ENCODE measurements around the gene NEIL1.
"Not testable (repeated sequence)": the region's sequence is repeated elsewhere in the genome, so short reads cannot be mapped to it uniquely, and the experiment has no call there.

Gene NEIL1, protein sequence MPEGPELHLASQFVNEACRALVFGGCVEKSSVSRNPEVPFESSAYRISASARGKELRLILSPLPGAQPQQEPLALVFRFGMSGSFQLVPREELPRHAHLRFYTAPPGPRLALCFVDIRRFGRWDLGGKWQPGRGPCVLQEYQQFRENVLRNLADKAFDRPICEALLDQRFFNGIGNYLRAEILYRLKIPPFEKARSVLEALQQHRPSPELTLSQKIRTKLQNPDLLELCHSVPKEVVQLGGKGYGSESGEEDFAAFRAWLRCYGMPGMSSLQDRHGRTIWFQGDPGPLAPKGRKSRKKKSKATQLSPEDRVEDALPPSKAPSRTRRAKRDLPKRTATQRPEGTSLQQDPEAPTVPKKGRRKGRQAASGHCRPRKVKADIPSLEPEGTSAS

DNA sequence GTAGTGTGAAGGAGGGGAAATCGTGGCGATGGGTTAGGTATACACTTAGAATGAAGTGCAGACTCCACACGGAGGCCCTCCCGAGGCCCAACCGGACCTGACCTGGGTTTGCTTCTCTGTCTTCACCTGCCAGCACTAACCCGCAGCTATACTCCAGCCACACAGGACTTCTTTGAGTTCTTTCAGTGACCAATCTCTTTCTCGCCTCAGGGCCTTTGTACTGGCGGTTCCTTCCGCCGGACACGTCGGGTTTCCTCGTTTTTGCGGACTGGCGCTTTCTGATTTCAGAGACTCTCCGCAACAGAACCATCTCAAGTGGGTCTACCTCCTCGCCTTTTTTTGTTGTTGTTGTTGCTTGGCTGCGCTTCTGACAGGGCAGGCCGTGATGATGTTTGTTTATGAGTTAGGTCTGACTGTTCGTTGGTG, at the start of gene NEIL1:
NEIL1 (plus strand) TSS at position 244 of the 426 bp plus-strand sequence. CDS start 1,867 bp downstream, outside the sequence.
- DNase-seq (ENCODE audit: low read depth in 3 of 3): no peak

DNA sequence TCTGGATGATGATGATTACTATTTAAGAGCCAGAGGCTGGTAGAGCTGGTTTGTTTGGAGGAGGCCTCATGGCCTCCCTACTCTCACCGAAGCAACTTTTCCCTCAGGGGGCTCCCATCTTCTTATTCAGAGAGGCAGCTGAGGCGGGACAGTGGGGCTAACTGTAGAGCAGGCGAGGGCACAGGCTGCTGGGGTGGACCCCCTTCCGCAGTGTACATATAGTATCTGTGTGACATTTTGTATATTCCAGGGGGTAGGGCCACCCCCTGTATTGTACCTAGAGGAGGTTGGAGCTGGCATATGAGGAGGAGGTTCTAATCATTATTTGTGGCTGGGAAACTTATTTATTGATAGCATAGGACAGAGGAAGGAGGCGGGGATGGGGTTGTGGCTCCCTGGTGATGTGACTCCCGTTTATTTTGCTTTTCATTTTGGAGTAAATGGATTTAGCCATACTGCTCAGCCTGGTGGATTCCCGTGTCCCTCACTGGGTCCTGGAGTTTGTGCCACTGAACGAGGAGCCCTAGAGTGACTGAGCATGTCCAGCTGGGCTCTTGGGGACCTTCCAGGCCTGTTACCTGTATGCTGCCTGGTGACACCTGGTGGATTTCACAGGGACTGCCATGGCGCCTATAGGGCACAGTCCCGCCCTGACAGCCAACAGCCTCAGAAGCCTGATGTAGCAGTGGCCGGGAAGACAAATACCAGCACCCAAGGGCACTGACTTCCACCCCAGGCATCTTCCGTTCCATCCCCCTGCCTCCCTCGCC, 48.1 kb upstream of the NEIL1 start:
- DNase-seq (ENCODE audit: low read depth in 3 of 3): not testable (repeated sequence)

DNA sequence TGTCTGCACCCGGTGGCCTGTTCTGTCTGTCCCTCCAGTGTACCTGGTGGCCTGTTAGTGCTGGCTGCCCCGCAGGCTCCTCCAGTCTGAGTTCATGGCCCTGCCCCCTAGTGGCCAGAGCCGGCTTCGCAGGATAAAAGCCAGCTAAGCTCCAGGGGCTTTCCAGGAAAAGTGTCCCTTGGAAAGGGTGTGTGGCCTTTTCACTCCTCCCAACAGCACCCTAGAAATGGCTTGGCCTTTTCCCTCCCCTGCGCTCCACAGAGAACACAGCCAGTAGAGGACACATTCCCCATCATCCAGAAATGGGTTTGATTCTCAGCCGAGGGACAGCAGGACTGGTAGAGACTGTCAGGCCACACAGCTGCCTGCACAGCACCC, 47.5 kb upstream of the NEIL1 start:
- DNase-seq (ENCODE audit: low read depth in 3 of 3): peak; percentile 29 to 32 (median 30)

DNA sequence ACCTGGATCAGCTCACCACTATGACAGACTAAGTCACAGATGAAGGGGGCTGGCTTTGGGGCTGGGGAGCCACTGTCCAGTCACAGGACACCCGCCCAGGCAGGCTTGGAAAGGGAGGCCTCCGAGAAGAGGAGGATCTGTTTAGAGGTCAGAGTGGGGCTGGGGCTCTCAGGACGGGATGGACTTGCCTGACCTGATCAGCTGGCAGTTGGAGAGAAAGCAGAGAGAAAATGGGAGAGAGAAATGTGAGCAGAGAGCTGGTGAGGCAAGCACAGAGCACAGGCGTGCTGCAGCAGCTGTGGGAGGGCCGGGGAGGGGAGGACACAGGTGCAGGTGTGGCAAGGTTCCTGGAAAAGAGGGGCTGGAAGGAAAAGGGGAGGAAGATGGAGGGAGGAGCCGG, 46.8 kb upstream of the NEIL1 start:
- not testable (repeated sequence) for DNase-seq (ENCODE audit: low read depth in 3 of 3)

DNA sequence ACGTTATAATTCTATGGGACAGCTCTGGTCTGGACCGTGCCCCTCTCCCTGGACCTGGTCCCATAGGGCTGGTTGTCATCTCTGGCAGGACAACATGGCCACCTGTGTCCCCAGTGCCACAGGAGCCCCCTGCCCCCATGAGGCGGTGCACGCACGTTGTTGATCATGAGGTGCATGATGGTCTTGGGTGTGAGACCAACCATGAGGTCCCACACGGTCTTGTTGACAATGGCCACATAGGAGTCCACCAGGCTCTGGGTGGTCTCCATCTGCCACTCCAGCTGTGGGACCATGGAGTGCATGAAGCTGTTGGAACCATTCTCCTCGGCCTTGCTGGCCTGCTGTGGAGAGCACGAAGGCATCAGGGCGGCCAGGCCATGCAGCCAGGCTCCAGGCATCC, 44.5 kb upstream of the NEIL1 start:
- DNase-seq (ENCODE audit: low read depth in 3 of 3): no peak

DNA sequence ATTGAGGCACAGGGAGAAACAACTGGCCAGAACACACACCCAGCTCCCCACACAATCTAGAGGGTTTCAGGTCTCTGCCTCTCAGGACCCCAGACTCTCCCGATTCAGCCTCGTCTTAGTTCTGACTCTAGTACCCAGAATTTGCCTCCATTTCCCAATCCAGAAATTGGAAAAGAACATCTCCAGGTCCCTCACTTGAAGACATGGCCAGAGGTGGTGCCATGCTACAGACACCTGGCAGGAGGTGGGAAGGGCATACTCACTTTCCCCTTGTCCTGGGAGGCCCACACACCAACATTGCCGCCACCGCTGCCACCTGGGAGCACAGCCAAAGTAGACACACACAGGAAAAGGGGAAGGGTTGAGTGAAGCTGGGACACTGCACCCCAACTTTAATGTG, 44.1 kb upstream of the NEIL1 start:
- DNase-seq (ENCODE audit: low read depth in 3 of 3): not testable (repeated sequence)

DNA sequence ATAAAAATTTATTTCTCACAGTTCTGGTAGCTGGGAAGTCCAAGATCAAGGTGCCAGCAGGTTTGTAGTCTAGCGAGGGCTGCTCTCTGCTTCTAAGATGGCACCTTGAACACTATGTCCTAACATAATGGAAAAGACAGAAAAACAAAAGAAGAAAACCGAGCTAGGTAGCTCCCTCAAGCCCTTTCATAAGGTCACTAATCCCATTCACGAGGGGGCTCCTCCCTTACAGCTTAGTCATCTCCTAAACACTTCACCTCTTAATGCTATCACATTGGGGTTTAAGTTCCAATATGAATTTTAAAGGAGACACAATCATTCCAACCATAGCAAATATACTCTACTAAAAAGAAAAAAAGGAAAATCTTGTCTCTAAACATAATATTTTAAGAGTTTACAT, 40.7 kb upstream of the NEIL1 start:
- no peak for DNase-seq (ENCODE audit: low read depth in 3 of 3)

DNA sequence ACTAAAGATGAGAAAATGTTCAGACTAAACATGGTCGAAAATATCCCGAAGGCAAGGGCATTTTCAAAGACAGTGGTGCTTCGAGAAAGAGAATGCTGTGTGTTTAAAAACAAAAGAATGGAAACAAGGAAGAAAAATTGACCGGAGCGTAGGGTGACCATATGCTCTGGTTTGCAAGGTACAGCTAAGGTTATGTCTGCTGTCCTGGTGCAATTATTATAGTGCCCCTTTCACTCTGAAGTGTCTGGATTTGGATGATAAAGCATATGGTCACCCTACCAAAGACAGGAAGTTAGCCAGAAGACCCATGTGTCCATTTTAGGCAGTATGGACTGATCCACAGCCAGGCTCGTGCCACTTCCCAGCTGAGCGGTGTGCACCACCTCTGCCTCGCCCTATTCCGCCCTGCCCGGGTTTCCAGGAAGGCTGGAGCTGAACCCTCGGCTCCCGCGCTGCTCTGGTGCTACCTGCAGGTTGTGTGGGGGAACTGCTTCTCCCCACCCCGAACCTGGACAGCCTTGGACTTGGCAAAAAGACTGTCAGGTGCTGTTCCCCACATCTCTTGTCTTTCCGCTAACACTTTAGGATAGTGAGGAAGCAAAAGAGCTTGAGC, 39.0 kb upstream of the NEIL1 start:
- peak in 1 of 3 donors; percentile 9 for DNase-seq (ENCODE audit: low read depth in 3 of 3)

DNA sequence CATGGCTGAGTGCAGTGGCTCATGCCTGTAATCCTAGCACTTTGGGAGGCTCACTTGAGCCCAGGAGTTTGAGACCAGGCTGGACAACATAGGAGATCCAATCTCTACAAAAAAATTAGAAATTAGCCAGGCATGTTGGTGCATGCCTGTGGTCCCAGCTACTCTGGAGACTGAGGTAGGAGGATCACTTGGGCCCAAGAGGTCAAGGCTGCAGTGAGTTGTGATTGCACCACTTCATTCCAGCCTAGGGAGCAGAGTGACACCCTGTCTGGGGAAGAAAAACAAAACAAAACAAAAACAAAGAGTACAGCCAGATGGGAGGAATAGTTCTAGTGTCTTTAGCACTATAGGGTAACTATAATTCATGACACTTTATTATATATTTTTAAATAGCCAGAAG, 37.1 kb upstream of the NEIL1 start:
- no peak for DNase-seq (ENCODE audit: low read depth in 3 of 3)

DNA sequence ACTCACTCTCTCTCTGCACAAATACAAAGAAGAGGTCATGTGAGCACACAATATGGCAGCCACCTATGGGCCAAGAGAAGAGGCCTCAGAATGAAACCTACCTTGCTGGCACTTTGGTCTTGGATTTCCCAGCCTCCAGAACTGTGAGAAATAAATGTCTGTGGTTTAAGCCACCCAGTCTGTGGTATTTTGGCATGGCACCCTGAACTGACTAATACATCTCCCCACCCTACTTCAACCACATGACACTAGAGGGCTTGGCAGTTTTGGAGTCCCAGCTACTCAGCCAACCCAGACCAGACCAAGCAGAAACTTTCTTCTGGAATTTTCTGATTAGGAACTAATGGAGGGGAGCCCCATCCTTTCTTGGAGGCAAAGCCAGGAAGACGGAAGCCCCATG, 34.3 kb upstream of the NEIL1 start:
- not testable (repeated sequence) for DNase-seq (ENCODE audit: low read depth in 3 of 3)

DNA sequence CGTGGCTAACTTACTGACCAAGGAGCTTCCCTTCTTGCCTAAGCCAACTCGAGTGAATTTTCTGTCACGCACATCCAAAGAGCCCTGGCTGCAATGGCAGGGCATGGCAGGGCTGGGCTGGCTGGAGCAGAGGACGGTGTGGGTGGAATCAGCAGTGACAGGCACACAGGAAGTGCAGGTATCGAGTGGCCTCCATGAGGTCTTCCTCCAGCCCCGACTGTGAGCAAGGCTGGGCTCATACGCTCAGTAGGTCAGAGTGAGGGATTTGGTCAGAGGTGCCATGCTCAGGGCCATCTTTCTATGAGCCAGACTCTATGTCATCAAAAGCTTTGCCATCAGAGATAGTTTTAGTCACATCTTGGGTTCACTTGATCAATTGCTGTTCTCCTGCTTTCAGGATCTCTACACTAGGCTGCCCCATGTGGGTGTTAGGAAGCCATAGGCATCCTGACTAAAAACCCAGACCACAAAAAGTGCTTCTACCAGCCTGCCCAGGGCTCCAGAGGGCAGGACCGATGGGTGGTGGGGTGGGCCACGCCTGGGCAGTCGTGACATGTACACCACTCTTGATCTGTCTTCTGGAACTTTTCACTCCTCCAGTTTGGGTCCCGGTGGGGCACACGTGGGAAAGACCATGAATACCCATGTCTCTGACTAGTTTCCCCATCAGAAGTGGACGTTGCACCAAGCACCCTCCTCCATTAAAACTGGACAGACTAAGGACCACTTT, 33.6 kb upstream of the NEIL1 start:
- no peak for DNase-seq (ENCODE audit: low read depth in 3 of 3)

DNA sequence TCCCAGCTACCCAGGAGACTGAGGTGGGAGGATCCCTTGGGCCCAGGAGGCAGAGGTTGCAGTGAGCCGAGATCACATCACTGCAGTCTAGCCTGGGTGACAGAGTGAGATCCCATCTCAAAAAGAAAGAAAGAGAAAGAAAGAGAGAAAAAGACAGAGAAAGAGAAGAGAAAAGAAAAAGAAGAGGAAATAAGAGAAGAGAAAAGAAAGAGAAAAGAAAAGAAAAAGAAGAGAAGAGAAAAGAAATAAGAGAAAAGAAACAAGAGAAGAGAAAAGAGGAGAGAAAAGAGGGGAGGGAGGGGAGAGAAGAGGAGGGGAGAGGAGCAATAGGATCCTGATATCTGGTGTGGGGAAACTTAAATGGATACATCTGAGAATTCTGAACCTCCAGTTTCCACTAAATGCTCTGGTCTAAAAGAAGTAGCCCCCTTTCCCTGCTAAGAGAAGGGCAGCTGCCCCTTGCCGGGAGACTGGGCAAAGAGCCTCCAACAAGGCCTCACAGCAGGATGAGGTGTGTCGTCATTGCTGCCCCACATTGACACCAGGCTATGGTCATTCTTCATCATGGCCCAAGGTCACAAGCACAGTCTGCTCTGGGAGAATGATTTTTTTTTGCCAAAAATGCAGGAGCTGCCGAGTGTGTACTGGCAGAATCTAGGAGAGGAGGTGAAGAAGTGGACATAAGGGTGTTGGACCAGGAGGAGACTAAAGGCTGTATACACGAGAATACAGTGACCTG, 32.1 kb upstream of the NEIL1 start:
- no peak for DNase-seq (ENCODE audit: low read depth in 3 of 3)

DNA sequence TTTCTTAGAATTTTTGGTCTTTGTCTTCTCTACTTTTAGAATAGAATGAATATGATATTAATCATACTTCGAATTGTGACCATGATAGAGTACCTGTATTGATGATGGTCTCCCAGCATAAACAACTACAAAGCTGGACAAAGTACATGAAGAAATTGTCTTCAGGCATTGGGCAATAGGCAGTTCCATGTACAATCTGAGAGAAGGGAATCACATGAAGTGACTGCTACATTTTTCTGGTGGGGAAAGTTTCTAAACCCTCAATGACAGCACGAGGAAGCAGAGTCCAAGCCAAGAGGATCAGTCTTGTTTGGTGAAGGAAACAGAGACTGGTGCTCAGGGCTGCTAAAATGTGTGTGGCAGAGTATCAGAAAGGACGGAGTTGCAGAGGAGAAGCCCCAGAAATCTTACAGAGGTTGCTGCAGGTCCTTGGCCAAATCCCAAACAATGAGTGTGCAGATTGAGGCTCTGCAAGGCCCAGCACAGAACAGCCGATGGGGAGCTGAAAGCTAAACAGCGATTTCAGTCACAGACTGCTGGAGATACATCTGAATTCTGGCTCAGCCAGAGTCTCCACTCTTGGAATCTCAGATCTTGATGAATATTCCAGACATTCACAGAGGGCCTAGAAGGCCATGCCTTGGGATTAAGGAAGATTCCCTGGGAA, 27.5 kb upstream of the NEIL1 start:
- DNase-seq (ENCODE audit: low read depth in 3 of 3): not testable (repeated sequence)

DNA sequence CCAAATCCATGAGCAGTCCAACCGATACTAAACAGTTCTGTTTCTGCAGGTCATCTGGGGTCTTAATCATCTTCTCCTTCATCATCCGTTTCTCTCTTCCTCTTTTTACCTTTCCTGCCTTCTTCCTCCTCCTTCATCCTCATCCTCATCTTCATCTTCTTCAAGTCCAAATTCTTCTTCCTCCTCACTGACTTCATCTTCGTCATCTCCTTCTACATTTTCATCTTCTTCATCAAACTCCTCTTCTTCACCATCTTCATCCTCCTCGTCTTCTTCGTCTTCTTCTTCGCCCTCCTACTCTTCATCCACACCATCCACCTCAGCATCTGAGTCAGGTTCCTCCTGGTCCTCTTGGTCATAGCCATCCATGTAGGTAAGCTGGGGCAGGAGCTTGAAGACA, 25.1 kb upstream of the NEIL1 start:
- no peak for DNase-seq (ENCODE audit: low read depth in 3 of 3)

DNA sequence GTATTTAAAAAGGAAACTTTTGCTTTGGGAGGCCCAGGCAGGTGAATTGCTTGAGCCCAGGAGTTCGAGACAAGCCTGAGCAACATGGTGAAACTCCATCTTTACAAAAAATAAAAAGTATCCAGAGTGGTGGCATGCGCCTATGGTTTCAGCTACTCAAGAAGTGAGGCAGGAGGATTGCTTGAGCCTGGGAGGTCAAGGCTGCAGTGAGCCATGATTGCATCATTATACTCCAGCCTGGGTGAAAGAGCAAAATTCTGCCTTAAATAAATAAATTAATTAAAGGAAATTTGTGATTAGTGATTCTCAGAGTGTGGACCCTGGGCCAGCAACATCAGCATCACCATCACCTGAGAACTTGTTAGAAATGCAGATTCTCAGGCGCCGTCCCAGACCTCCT, 20.9 kb upstream of the NEIL1 start:
- no peak for DNase-seq (ENCODE audit: low read depth in 3 of 3)

DNA sequence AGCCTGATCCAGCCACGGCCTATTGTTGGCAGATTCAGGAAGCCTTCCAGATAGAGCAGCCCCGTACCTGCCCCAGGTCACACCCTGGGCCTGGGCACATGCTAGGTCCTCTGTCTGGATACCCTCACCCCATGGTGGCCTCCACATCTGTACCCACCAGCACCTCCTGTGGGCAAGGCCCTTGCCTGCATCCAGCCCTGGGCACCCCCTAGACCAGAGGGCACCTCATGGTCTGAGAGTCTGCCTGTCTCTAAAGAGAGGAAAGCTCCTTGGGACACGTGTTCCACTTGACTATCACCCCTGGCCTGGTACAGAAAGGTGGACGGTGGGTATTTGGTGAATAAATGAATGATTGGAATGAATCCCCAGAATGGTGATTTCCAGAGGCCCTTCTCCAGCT, 19.8 kb upstream of the NEIL1 start:
- no peak for DNase-seq (ENCODE audit: low read depth in 3 of 3)

DNA sequence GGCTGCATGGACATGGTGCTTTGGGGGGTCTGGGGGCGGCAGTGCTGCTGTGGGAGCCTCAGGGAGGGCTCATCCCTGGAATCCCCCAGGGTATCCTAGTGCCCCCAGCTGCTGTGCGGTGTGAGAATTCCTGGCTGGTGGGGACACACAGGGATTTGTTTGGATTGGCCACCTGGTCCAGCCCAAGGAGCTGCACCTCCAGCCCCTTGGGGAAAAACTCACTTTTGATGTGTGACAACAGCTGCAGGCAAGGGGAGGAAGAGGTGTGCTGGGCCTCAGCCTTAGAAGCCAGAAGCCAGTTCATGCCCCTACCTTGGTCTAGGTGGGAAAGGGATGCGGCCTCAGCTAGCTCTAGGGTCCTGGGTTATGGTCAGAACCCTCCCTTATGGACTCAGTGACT, 19.3 kb upstream of the NEIL1 start:
- DNase-seq (ENCODE audit: low read depth in 3 of 3): no peak

DNA sequence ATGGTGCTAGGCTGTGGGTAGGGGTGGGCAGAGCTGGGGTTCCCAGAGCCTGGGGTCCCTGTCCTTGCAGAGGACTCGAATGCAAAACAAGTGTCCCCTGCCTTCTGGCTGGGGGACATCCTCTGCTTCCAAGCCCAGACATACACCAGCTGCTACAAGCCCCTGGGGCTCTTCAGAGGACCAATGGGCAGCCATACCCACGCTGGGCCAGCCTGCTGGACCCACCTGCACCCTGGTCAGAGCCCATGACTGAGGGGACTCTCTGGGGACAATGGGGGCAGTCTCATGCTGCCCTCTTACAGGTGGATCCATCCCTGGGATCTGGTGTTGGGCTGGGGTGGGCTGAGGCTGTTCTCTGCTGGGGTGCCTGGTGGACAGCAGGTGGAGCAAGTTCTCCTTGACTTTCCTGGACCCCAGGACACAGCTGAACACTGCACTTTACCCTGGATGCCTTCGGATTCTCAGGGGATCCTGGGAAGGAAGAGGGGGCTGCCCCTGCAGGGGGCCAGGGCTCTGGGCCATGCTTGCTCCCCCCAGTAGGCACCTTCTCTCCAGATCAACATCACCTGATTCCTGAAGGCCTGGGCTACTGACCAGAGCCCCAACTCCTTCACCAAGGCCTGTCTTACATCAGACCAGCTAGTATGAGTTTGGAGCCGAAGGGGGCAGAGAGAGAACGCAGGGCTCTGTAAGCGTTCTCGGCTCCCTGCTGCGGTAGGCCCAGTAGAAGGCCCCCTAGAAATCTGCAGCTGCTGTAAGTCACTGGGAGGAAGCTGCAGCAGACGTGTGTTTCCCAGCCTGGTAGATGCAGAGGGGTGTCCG, 18.1 kb upstream of the NEIL1 start:
- no peak for DNase-seq (ENCODE audit: low read depth in 3 of 3)

DNA sequence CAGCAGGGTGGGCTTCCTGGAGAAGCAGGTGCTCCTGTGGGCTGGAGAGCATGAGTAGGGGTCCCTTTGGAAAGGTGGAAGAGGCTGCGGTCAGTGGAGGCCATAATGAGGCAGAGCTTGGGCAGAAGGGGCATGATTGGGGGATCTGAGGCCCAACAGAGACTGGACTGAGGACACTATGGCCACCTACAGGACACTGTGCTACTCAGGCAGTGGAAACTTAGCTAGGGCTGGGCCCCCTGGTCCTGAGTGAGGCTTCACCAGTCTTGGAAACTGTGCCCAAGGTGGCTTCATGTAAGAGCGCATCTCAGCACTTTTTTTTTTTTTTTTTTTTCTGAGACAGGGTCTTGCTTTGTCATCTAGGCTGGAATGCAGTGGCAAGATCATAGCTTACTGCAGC, 17.3 kb upstream of the NEIL1 start:
- DNase-seq (ENCODE audit: low read depth in 3 of 3): no peak

DNA sequence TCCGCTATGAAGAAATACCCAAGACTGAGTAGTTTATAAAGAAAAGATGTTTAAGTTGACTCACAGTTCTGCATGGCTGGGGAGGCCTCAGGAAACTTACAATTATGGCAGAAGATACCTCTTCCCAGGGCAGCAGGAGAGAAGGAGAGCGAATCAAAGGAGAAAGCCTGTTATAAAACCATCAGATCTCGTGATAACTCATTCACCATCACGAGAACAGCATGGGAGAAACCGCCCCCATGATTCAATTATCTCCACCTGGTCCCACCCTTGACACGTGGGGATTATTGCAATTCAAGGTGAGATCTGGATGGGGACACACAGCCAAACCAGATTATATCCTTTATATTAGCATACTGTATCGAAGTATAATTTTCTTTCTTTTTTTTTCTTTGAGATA, 14.7 kb upstream of the NEIL1 start:
- not testable (repeated sequence) for DNase-seq (ENCODE audit: low read depth in 3 of 3)
